Hepatocyte (in vitro differentiated cells): ENCODE data around the gene KCNA2. TPM values are rescaled to one million over a fixed set of nuclear protein-coding genes. Genes with fewer than 3 reads are reported as not detected.

Experiments
- DNase-seq: peaks from one replicate; pipeline ENCODE4 v3.0.0-alpha.2; 2016; ENCODE audit warnings: low spot score
- H2AFZ ChIP-seq: fragments of 200-600 bp; sonication (generic); 2 replicates; pipeline ENCODE4 v1.6.0; 2016; ENCODE audit warnings: antibody characterized with exemption, mild to moderate bottlenecking
- H3K27ac ChIP-seq: fragments of 200-600 bp; sonication (generic); 2 replicates; pipeline ENCODE4 v1.5.1; 2016; ENCODE audit warnings: mild to moderate bottlenecking
- H3K27me3 ChIP-seq: fragments of 200-600 bp; sonication (generic); 2 replicates; pipeline ENCODE4 v1.6.1; 2016
- H3K36me3 ChIP-seq: fragments of 200-600 bp; sonication (generic); replicated peaks from 2 replicates; pipeline ENCODE4 v1.5.1; 2016; ENCODE audit warnings: low read depth; ENCODE audit not compliant: insufficient read depth
- H3K4me1 ChIP-seq: fragments of 200-600 bp; sonication (generic); 2 replicates; pipeline ENCODE4 v1.5.1; 2016; ENCODE audit warnings: mild to moderate bottlenecking, moderate library complexity; ENCODE audit not compliant: insufficient read depth
- H3K4me2 ChIP-seq: fragments of 200-600 bp; sonication (generic); 2 replicates; pipeline ENCODE4 v1.6.0; 2016
- H3K4me3 ChIP-seq: fragments of 200-600 bp; sonication (generic); 2 replicates; pipeline ENCODE4 v1.5.1; 2016; ENCODE audit warnings: mild to moderate bottlenecking
- H3K79me2 ChIP-seq: fragments of 200-600 bp; sonication (generic); 2 replicates; pipeline ENCODE4 v1.6.0; 2017; ENCODE audit warnings: mild to moderate bottlenecking
- H3K9me2 ChIP-seq: fragments of 200-600 bp; sonication (generic); replicated peaks from 2 replicates; pipeline ENCODE4 v1.6.0; 2017; ENCODE audit warnings: mild to moderate bottlenecking; ENCODE audit not compliant: insufficient read depth
- H3K9me3 ChIP-seq: fragments of 200-600 bp; sonication (generic); 2 replicates; pipeline ENCODE4 v1.5.1; 2016; ENCODE audit warnings: low read depth, mild to moderate bottlenecking
- H4K20me1 ChIP-seq: fragments of 200-600 bp; sonication (generic); 2 replicates; pipeline ENCODE4 v1.6.0; 2016; ENCODE audit warnings: mild to moderate bottlenecking; ENCODE audit not compliant: insufficient read depth, poor library complexity, severe bottlenecking
- CTCF ChIP-seq: fragments of 200-600 bp; sonication (generic); IDR thresholded peaks from 2 replicates; pipeline ENCODE4 v1.5.1; 2016; ENCODE audit warnings: antibody characterized with exemption, mild to moderate bottlenecking; ENCODE audit not compliant: poor library complexity
- EZH2 ChIP-seq: fragments of 200-600 bp; sonication (generic); IDR thresholded peaks from 2 replicates; pipeline ENCODE4 v1.6.1; 2016; ENCODE audit warnings: antibody characterized with exemption, mild to moderate bottlenecking, borderline replicate concordance
- EZH2phosphoT487 ChIP-seq: fragments of 200-600 bp; sonication (generic); IDR thresholded peaks from one replicate; pipeline ENCODE4 v1.6.1; 2018; ENCODE audit warnings: antibody characterized with exemption, mild to moderate bottlenecking, low read depth, moderate library complexity; ENCODE audit not compliant: unreplicated experiment, severe bottlenecking
- WGBS: methylation state at CpG from one replicate; pipeline ENCODE4 v1.1.6; 2016; ENCODE audit warnings: low lambda C conversion rate; ENCODE audit errors: missing lambda C conversion rate; 5-methylcytosine and 5-hydroxymethylcytosine counted together
- polyA plus RNA-seq: library from polyadenylated mRNA; unstranded; fragments of >200 nt; fragmentation: Nextera tagmentation; extraction: Ambion mirVana; gene quantifications from 2 replicates; pipeline ENCODE4 v1.2.1, GENCODE V29; 2016
- total RNA-seq: library from RNA; depleted of rRNA; stranded (reverse); fragments of >200 nt; gene quantifications from 2 replicates; pipeline ENCODE4 v1.2.3, GENCODE V29; 2014

Gene KCNA2
- total and polyA plus RNA-seq, 2 experiments from 2014 or later, result 0.40 to 0.80 TPM

DNA sequence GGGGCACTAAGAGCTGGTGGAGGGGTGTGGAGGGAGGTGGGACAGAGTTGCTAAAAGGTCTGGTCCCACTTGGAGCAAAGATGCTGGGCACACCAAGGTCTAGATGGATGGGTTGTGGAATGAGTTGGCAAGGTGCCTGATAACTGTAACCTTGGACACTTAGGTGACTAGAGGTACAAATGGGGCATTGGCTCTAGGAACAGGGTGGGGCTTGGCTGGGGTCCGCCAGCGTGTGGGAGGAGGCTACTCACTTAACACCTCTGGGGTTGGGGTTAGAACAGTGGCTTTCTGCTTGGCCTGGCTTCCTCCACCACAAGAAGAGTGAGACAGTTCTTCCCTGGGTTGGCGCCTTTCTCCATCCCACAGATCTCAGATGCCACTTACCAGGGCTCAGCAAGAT is 17.2 kb downstream of the KCNA2 start:
- Histone ChIP-seq H3K36me3 (no peaks in the 10 kb centered on the region), H3K9me2 (no peaks in the 10 kb centered on the region), H2AFZ (no peak overlapping the region), H3K4me1 (no peaks in the 10 kb centered on the region), H3K4me3 (no peak overlapping the region), H3K27me3 (peaks cover 9% of the 10 kb centered on the region), H3K4me2 (no peak overlapping the region), H4K20me1 (no peaks in the 10 kb centered on the region), H3K79me2 (no peaks in the 10 kb centered on the region), H3K27ac (no peak overlapping the region), H3K9me3 (no peaks in the 10 kb centered on the region)
- 87% methylated on average over 3 of the region's 3 CpGs for WGBS
- no peak for DNase-seq
- TF ChIP-seq CTCF (no peak), EZH2phosphoT487 (no peak), EZH2 (no peak)

- no peak for TF ChIP-seq EZH2phosphoT487
- no peak for TF ChIP-seq CTCF
- no peak for TF ChIP-seq EZH2
- Histone ChIP-seq H3K4me1 (no peaks in the 10 kb centered on the region), H3K79me2 (no peaks in the 10 kb centered on the region), H3K36me3 (no peaks in the 10 kb centered on the region), H4K20me1 (no peaks in the 10 kb centered on the region), H3K4me2 (no peak overlapping the region), H3K9me2 (no peaks in the 10 kb centered on the region), H3K27me3 (peaks cover 6% of the 10 kb centered on the region), H3K9me3 (no peaks in the 10 kb centered on the region), H3K27ac (no peak overlapping the region), H2AFZ (no peak overlapping the region), H3K4me3 (no peak overlapping the region)
- WGBS, result 57% methylated on average over 1 of the region's 1 CpG
- DNase-seq, result no peak
These were observed 17.7 kb downstream of the KCNA2 start for GRCh38 chr1:110588486-110588885.

DNA sequence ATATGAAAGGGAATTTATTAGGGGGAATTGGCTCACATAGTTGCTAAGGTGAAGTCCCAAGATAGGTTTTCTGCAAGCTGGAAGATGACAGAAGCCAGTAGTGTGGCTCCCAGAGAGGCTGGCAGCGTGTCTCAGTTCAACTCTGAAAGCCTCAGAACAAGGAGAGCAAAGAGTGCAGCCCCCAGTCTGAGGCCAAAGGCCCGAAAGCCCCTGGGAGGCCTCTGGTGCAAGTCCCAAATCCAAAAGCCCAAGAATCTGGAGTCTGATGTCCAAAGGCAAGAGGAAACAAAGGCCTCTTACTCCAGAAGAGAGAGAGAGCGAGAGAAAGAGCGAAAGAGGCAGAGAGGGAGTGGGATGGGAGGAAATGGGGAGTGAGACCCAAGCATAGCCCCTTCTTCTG is 18.3 kb downstream of the KCNA2 start:
- Histone ChIP-seq H3K9me2 (no peaks in the 10 kb centered on the region), H3K36me3 (no peaks in the 10 kb centered on the region), H3K4me3 (no peak overlapping the region), H3K4me1 (no peaks in the 10 kb centered on the region), H3K27me3 (peaks cover 6% of the 10 kb centered on the region), H3K4me2 (no peak overlapping the region), H4K20me1 (no peaks in the 10 kb centered on the region), H3K27ac (no peak overlapping the region), H3K9me3 (no peaks in the 10 kb centered on the region), H2AFZ (no peak overlapping the region), H3K79me2 (no peaks in the 10 kb centered on the region)
- no peak for TF ChIP-seq CTCF
- TF ChIP-seq EZH2phosphoT487, result no peak
- TF ChIP-seq EZH2, result no peak
- no peak for DNase-seq
- WGBS, result 80% methylated on average over 4 of the region's 4 CpGs

- no peaks in the 10 kb centered on the region for H3K9me3 ChIP-seq
- H3K79me2 ChIP-seq, result no peaks in the 10 kb centered on the region
- H3K27ac ChIP-seq, result no peak overlapping the region
- DNase-seq, result no peak
- no peak overlapping the region for H2AFZ ChIP-seq
- H3K27me3 ChIP-seq, result peaks cover 6% of the 10 kb centered on the region
- H3K36me3 ChIP-seq, result no peaks in the 10 kb centered on the region
- TF ChIP-seq EZH2phosphoT487 (no peak), CTCF (no peak), EZH2 (no peak)
- no peaks in the 10 kb centered on the region for H3K9me2 ChIP-seq
- H3K4me1 ChIP-seq, result no peaks in the 10 kb centered on the region
- 94% methylated on average over 1 of the region's 1 CpG for WGBS
- no peak overlapping the region for H3K4me2 ChIP-seq
- no peaks in the 10 kb centered on the region for H4K20me1 ChIP-seq
- no peak overlapping the region for H3K4me3 ChIP-seq
These were observed 20.7 kb downstream of the KCNA2 start for GRCh38 chr1:110585481-110585880.
